K562 (cell line): ENCODE results near the gene EXOC4. TPM values are rescaled to one million over a fixed set of nuclear protein-coding genes. Genes with fewer than 3 reads are reported as not detected.

Experiments
- ATAC-seq: fragments of 200-7000 bp; cut with Tn5 transposase; 3 replicates; pipeline ENCODE4 v1.9.1; 2020; ENCODE audit warnings: moderate library complexity
- BruUV-seq: library from RNA; stranded (reverse); fragments of 400-500 nt; replicated peaks from 2 replicates; lab custom pipeline; 2021; lab: Mats Ljungman, UMichigan
- CTCF ChIA-PET: fragments of 300-600 bp; formaldehyde crosslinking; extraction: SDS; loops from one replicate; lab custom pipeline; 2021; ENCODE audit warnings: low intra/inter-chr PET ratio; lab: Yijun Ruan, JAX
- POLR2A ChIA-PET: fragments of 300-600, 350-650 bp; sonication (Branson Sonifier 250); formaldehyde crosslinking; extraction: SDS; loops from one replicate; lab custom pipeline; 2021; ENCODE audit warnings: antibody characterized with exemption, inconsistent platforms; lab: Yijun Ruan, JAX
- DNase-seq, 4 experiments: peaks; one replicate each; pipeline versions ENCODE4 v3.0.0 to v3.0.0-alpha.2; 2011 to 2018; ENCODE audit warnings: low spot score in 3 of 4, mixed read lengths in 3 of 4; ENCODE audit errors: extremely low read depth in 1 of 4
- FAIRE-seq: peaks from 2 replicates; lab custom pipeline; 2011; peaks lifted over from hg19 to GRCh38; lab: Jason Lieb, UNC
- H2AFZ ChIP-seq: 2 replicates; pipeline ENCODE4 v1.6.0; 2011; ENCODE audit warnings: low read depth, low read length, control low read depth, inconsistent platforms
- H3K27ac ChIP-seq: fragments of 200-600 bp; 3 replicates; pipeline ENCODE4 v1.8.0; 2011; ENCODE audit warnings: low read depth, mild to moderate bottlenecking, control low read depth, inconsistent platforms, low read length, moderate library complexity, mixed read lengths; ENCODE audit errors: extremely low read depth
- H3K27me3 ChIP-seq, 2 experiments: fragments of 300-600 bp in 1 of 2; 2 replicates in 1 of 2; 3 replicates in 1 of 2; pipeline versions ENCODE4 v1.6.0 to v1.8.0; 2011; ENCODE audit warnings: inconsistent platforms in 2 of 2, low read length in 2 of 2, mild to moderate bottlenecking in 1 of 2, mixed read lengths in 1 of 2, moderate library complexity in 1 of 2; ENCODE audit not compliant: control insufficient read depth in 2 of 2, insufficient read depth in 2 of 2
- H3K36me3 ChIP-seq: fragments of 300-600 bp; 3 replicates; pipeline ENCODE4 v1.8.0; 2011; ENCODE audit warnings: mild to moderate bottlenecking, low read length, inconsistent platforms; ENCODE audit not compliant: control insufficient read depth, insufficient read depth
- H3K4me1 ChIP-seq, 2 experiments: fragments of 200-600 bp in 1 of 2; replicated peaks in 1 of 2; 2 replicates in 1 of 2; 3 replicates in 1 of 2; pipeline versions ENCODE4 v1.5.1 to v1.8.0; 2011; ENCODE audit warnings: inconsistent platforms in 2 of 2, low read length in 2 of 2, mild to moderate bottlenecking in 1 of 2, mixed read lengths in 1 of 2, moderate library complexity in 1 of 2; ENCODE audit not compliant: control insufficient read depth in 2 of 2, insufficient read depth in 2 of 2
- H3K4me2 ChIP-seq: 2 replicates; pipeline ENCODE4 v1.6.1; 2011; ENCODE audit warnings: low read length, control low read depth, inconsistent platforms, mixed read lengths; ENCODE audit not compliant: insufficient read depth
- H3K4me3 ChIP-seq: fragments of 200-600 bp; sonication (generic), shearing (Covaris generic); 2 replicates; pipeline ENCODE4 v1.5.1; 2016; ENCODE audit warnings: control low read depth, inconsistent platforms
- H3K79me2 ChIP-seq: fragments of 200-600 bp; 3 replicates; pipeline ENCODE4 v1.8.0; 2011; ENCODE audit warnings: low read length, inconsistent platforms; ENCODE audit not compliant: control insufficient read depth, insufficient read depth
- H3K9ac ChIP-seq, 2 experiments: 2 replicates each; pipeline versions ENCODE4 v1.6.0 to v1.6.1; 2011; ENCODE audit warnings: low read depth in 2 of 2, low read length in 2 of 2, control low read depth in 1 of 2, inconsistent platforms in 1 of 2, mild to moderate bottlenecking in 1 of 2, mixed read lengths in 1 of 2; ENCODE audit not compliant: insufficient read depth in 1 of 2
- H3K9me1 ChIP-seq: one replicate; pipeline ENCODE4 v1.6.0; 2011; ENCODE audit warnings: inconsistent platforms, mild to moderate bottlenecking, low read length, moderate library complexity; ENCODE audit not compliant: control insufficient read depth, insufficient read depth
- H3K9me3 ChIP-seq: replicated peaks from 2 replicates; pipeline ENCODE4 v1.5.1; 2011; ENCODE audit warnings: low read depth, low read length, inconsistent platforms; ENCODE audit not compliant: control insufficient read depth, insufficient read depth
- H4K20me1 ChIP-seq: replicated peaks from 2 replicates; pipeline ENCODE4 v1.6.1; 2011; ENCODE audit warnings: low read length, inconsistent platforms, mixed read lengths; ENCODE audit not compliant: control insufficient read depth, insufficient read depth
- POLR2G ChIP-seq: fragments of 200-400 bp; formaldehyde crosslinking; IDR thresholded peaks from 2 replicates; pipeline ENCODE4 v1.6.1; 2017; ENCODE audit warnings: low read depth, mild to moderate bottlenecking, antibody characterized with exemption, low read length, moderate library complexity
- RBM17 ChIP-seq: fragments of 200-400 bp; formaldehyde crosslinking; IDR thresholded peaks from 2 replicates; pipeline ENCODE4 v1.6.1; 2017; ENCODE audit warnings: low read depth, mild to moderate bottlenecking, low read length, borderline replicate concordance
- RNF2 ChIP-seq: sonication (generic); IDR thresholded peaks from 2 replicates; pipeline ENCODE4 v1.6.1; 2016
- ZNF395 ChIP-seq: fragments of 200-800 bp; sonication (Bioruptor generic); IDR thresholded peaks from 2 replicates; pipeline ENCODE4 v1.6.1; 2017; ENCODE audit warnings: missing genetic modification characterization, missing compliant biosample characterization
- WGBS: fragments of 100-300 bp; shearing (Covaris generic); methylation state at CpG from one replicate; pipeline ENCODE4 v1.1.6; 2016; ENCODE audit warnings: low coverage, mixed read lengths; ENCODE audit not compliant: insufficient coverage; ENCODE audit errors: missing lambda C conversion rate; 5-methylcytosine and 5-hydroxymethylcytosine counted together
- in situ Hi-C: fragments of 300-500 bp; cut with MboI; formaldehyde crosslinking; loops from 4 replicates; pipeline ENCODE4 v1.15.0; 2018; ENCODE audit warnings: inconsistent platforms, mixed read lengths
- intact Hi-C: fragments of 100-400 bp; cut with micrococcal nuclease; formaldehyde crosslinking; loops from 2 replicates; pipeline ENCODE4 v1.14.2; 2022
- polyA plus RNA-seq, 8 experiments: library from polyadenylated mRNA; depleted of rRNA in 4 of 8; stranded (reverse) in 5 of 8; unstranded in 3 of 8; fragments of >200 nt; fragmentation: Nextera tagmentation in 2 of 8; fragmentation: Illumina TruSeq in 1 of 8; extraction: Ambion mirVana in 2 of 8; extraction: Trizol in 1 of 8; gene quantifications; 2 replicates each; pipeline versions ENCODE4 v1.2.1 to v1.2.3, GENCODE V29; 2011 to 2014; ENCODE audit warnings: inconsistent platforms in 1 of 8, missing spikeins in 1 of 8
- total RNA-seq, 7 experiments: library from RNA; depleted of rRNA in 6 of 7; stranded (reverse); fragments of >200 nt in 6 of 7; fragmentation: Illumina TruSeq in 2 of 7; extraction: Trizol in 2 of 7; gene quantifications; 2 replicates each; pipeline versions ENCODE4 v1.2.1 to v1.2.3, GENCODE V29; 2011 to 2021; ENCODE audit warnings: low replicate concordance in 1 of 7

The EXOC4 gene
- total and polyA plus RNA-seq, 9 of the 15 experiments (the other 6 are each of a cell fraction or from before 2014, with no cell fraction given), result 18.5 to 73.1 (median 46.6) TPM

GRCh38 chr7:133748443-133749407, 495.8 kb downstream of the EXOC4 start:
- FAIRE-seq (no peak), ATAC-seq (no peak), DNase-seq (peak in 1 of 4 experiments; percentile 9)
- ChIA-PET POLR2A (interaction anchor here (1.4 kb wide), 1 partner anchor 9 kb away, joined by 4 read pairs; no protein-coding TSS in a partner anchor), CTCF (no interaction called here)
- Histone ChIP-seq H3K4me3 (no peak overlapping the region), H3K4me2 (no peak overlapping the region), H3K9me1 (no peaks in the 10 kb centered on the region), H3K9me3 (no peaks in the 10 kb centered on the region), H3K4me1 (no peaks in the 10 kb centered on the region), H3K79me2 (no peaks in the 10 kb centered on the region), H3K27me3 (no peaks in the 10 kb centered on the region), H3K9ac (no peak overlapping the region), H2AFZ (no peak overlapping the region), H3K27ac (no peak overlapping the region), H3K36me3 (no peaks in the 10 kb centered on the region)
- intact Hi-C loops (loop anchor here (10.0 kb wide), 1 partner anchor 314 kb away; no protein-coding TSS in a partner anchor), in situ Hi-C loops (no loop called here)
- WGBS, result 34% methylated on average over 4 of the region's 4 CpGs
- TF ChIP-seq RNF2, result no peak
- TF ChIP-seq POLR2G, result no peak
- no peak for TF ChIP-seq RBM17
- TF ChIP-seq ZNF395 (CRISPR knock-in tag), result no peak
- TF ChIP-seq, all 486 proteins: peak for 0
- BruUV-seq, result no TSS peak
- H4K20me1 ChIP-seq, result no peaks in the 10 kb centered on the region; the same call in 1 of the 2 replicates
